Amygdala (tissue), 56 donors: ENCODE data around the gene TBX1.
"Not testable (repeated sequence)": the region's sequence is repeated elsewhere in the genome, so short reads cannot be mapped to it uniquely, and the experiment has no call there.

Experiments
- DNase-seq, 56 donors: peaks; one replicate each; lab custom pipeline; 2025; lab: John Stamatoyannopoulos, UW

TBX1 gene

DNA sequence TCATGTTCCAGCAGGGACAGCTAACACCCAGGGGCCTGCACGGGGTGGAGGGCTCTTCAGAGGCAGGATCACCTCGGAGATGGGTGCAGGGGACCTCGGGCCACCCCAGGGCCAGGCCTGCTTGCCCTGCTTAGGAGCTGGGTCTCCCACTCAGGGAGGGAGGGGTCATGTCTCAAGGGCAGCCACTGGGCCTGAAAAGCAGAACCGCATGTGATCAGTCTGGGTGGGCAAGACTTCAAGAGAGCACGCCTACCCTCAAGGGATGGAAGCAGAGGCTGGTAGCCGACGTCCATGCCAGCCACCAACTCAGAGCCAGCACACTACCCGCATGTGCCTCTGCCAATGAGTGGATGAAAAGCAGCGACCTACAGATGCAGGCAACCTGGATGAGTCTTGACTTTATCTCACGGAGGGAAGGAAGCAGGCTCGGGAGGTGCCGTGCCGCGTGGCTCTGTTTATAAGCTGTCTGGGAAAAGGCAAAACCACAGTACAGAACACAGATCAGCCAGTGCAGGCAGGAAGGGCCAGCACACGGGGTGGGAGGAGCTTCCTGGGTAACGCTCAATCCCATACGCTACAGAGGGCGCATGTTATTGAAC lies 16.0 kb downstream of the TBX1 start:
- DNase-seq = no peak

DNA sequence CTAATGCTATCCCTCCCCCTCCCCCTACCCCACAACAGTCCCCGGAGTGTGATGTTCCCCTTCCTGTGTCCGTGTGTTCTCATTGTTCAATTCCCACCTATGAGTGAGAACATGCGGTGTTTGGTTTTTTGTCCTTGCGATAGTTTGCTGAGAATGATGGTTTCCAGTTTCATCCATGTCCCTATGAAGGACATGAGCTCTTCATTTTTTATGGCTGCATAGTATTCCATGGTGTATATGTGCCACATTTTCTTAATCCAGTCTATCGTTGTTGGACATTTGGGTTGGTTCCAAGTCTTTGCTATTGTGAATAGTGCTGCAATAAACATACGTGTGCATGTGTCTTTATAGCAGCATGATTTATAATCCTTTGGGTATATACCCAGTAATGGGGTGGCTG lies 16.6 kb downstream of the TBX1 start:
- not testable (repeated sequence) for DNase-seq

DNA sequence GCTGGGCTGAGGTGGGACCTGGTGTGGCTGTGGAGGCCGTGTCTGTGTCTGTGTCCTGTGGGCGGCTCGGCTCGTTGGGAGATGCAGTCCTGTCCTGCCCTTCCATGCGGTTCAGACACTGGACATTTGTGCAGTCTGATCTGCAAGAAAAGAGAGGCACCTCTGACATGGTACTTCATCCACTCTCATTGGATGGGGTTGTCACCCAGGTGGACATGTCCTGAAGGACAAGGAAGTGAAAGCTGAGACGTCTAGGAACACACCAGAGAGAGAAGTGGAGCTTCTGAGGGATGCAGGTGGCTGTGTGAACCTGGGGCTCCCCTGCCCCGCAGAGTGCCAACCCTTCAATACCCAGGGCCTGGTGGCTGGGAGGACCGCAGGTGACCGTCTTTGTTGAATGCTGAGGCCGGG lies 18.4 kb downstream of the TBX1 start:
- DNase-seq = no peak

DNA sequence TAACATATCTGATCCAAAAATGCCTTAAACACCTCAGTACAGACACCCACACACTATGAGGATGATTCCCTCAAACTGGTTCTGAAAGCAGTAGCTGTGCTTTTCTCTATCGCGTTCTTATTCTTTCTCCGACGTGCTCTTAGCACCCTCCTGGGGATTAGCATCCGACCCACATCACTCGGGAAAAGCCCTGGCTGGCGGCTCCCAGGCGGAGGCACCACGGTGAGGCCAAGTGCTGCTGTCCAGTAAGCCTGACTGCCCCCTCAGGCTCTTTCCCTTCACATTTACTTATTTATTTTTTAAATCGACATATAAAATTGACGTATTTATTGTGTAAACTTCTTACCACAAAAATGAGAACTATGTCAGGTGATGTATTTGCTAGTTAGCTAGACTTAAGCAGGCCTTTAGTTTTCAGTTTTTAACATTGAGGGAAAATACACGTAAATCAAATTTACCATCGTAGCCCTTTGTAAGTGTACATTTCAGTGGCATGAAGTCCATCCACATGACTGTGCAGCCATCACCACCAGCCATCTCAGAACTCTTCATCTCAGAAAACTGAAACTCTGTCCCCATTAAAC lies 19.2 kb downstream of the TBX1 start:
- no peak for DNase-seq

DNA sequence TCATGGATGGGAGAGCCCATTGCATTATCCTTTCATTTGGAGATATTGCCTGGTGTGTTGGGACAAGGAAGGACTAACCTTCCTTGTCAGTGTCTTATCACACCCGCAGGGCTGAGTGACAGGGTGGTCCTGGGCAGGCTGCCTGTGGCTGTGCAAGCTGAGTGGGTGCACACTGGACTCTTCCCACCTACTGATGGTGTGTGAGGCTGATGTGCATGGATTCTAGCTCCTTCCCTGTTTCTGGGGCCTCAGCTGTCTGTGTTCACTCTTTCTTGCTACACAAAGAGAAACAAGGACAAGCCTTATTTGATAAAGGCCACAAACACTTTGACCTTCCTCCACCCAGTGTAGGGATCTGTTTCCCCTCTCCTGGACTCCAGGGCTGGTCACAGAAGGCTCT lies 22.0 kb downstream of the TBX1 start:
- no peak for DNase-seq

DNA sequence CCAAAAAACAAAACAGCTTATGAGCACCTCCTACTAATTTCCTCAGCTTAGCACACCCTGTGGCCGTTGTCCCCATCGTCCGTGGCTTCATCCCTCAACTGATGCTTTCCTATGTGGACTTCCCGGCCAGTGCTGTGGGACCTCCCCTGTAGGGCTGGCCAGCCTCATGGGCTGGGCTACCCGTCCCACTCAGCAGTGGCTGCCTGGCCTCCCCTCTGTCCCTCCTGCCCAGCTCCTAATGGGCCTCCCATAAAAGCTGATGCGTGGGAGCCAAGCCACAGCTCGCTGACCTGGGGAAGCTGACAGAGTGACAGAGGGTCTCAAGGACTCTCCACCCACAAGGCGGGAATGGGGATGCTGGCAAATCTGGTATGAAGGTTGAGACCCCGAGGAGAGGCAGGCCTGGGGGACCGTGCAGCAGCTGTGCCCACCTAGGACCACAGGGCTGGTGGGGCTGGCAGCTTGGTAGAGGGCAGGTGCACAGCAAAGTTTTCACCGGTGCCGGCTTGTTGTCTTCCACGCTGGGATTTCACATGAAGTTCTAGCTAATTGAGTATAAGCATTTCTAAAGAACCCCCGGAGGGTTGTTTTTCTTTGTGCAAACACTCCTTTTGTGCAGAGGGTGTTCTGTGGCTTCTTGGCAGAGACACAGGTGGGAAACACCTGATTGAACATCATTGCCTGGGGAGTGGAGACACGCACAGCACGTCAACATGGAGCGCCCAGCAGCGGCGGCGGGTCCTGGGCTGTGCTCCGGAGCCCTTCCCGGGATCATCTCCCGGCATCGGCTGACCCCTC lies 23.2 kb downstream of the TBX1 start:
- no peak for DNase-seq

DNA sequence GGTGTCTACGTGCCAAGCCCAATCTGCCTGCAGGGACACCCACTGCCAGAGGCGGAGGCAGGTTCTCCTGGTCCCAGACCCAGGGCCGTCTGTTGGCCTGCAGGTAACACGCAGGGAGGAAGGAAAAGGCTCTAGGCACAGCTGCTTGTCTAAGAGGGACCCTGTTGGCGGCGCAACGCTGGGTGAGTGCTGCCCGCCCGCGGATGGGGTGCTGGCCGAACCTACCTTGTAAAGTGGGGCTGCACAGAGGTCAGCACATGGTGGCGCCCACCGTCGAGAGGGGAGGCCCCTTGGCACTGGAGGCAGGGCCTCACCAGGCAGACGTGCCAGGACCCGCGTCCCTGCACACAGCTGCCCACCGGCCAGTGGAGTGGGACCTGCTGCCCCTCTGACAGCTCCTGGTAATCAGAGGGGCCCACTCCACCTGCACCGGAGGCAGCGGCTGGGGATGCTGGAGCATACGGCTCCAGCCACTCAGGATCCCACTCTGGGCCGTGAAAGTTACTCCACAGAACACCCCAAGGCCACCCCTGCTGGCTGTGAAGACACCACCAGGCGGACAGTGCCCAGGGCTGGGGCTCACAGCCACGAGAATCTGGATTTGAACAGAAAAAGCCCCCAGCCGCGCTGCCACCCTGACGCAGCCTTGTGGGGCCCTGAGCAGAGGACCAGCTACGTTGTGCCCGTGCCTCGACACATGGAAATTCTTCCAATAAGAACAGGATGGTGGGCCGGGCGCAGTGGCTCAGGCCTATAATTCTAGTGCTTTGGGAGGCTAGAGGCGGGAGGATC lies 24.0 kb downstream of the TBX1 start:
- DNase-seq = no peak

DNA sequence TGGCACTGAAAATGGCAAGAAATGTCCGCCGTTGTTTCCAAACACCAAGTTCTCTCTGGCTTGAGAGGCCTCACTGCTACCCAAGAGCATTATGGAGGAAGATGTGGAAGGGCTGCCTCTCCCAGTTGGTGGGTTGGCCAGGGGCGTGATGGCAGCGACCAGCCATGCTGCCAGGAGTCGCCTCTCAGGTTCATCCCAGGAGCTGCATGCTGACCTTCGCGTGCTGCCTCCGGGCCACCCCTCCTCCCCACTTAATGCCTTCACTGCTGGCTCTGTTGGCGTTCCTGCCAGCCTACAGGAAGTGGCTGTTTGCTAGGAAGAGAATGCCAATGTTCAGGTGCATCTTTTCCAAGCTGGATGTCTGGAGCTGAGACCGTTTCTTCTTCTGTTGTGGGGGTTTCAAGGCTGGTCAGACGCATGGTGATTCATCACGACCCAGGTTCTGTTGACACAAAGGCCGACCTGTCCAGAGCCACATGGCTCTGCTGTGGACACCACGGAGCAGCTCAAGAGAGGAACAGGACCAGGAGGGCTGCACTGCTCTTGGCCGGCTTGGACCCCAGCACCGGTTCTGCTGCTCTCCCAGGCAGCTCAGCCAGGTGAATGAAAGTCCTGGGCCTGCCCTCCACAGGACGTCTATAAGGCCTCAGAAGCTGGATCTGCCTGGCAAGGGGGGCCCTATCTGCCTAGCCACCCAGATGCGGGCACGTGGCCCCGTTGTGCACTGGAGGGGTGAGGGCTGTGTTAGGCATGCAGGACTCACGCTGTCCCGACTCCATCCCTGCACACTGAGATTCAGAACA lies 25.1 kb downstream of the TBX1 start:
- DNase-seq = no peak

DNA sequence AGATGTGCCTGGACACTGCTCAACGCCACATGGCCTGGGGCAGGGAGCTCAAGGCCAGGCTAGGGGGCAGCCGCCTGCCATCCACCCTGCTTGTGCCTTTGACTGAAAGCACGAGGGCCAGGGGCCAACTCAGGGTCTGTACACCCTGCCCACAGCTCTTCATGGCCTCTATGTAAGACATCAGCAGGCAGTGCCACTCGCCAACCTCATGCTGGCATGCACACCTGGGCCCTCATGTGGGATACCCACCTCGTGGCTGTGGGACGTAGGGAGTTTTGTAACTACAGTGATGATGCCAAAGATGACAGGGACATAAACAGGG lies 25.6 kb downstream of the TBX1 start:
- DNase-seq = no peak

DNA sequence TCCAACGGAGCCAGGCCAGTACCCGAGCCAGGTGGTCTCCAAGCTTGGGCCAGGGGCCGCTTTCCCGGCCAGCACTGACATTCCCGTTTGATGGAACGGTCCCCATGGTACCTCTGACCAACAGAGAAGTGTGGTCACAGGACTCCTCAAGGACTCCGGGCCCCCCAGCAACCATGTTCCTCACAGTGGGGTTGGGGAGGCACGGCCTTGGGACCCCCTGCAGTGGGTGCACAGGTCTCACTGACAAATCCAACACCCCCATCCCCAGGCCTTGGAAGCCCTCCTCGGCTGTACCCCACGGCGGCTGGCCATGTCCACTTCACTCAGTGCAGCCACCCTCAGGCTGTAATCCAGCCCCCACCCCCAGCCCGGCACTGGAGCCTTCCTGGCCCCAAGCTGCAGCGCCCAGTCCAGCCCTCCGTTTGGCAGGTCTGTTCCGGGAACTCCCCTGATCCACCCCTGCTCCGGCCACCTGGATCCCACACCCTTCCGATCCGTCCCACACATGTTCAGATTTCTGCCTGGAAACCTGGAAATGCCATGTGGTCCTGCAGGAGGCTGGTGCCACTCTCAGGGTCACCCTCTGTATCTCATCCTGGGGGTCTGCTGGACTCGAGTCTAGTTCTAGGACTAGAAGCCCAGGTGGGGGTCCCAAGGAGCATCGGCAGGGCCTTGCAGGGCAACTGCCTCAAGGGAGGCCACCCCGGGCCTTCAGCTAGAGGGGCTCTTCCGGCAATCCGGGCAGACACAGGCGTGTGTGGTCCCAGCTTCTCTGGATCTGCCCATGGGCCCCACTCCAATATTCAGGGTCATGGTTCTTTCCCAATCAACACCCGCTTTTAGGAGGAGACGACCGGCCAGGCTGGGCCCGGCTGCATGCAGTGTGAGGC lies 26.6 kb downstream of the TBX1 start:
- DNase-seq = no peak

DNA sequence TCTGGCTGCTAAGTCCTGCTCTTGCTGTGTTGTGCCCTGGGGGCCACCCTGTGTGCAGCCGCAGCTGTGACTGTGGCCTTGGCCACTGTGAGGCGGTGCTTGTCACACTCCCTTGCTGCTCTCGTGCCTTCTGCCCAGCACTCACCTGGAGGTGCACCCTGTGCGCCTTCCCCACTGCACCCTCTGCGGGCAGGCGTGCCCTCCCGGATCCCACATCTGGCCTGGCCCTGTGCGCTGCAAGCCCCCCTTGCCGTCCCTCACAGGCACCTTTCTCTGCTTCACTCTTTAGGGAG lies 27.2 kb downstream of the TBX1 start:
- no peak for DNase-seq

DNA sequence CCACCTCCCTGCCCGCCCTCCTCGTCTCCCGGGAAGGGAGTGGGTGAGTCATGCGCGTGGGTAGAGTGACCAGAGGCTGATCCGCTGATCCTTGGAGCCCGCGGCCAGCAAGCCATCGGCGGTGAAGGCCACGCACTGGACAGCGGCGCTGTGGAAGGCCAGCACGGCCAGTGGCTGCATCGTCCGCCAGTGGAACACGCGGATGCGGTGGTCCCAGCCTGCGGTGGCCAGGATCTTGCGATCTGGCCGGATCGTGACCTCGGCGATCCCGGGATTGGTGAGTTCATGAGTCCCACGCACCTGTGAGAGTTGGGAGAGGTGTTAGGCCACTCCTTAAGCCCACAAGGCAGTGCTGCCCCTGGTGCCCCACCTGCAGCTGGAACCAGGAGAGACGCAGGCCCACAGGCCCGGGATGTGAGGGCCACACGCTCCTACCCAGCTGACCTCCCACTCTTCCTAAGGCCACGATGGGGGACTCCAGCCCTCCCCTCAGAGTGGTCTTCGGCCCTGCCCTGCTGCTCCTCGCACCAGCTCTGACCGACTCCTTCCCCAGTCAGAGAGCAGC lies 28.2 kb downstream of the TBX1 start:
- DNase-seq = no peak

DNA sequence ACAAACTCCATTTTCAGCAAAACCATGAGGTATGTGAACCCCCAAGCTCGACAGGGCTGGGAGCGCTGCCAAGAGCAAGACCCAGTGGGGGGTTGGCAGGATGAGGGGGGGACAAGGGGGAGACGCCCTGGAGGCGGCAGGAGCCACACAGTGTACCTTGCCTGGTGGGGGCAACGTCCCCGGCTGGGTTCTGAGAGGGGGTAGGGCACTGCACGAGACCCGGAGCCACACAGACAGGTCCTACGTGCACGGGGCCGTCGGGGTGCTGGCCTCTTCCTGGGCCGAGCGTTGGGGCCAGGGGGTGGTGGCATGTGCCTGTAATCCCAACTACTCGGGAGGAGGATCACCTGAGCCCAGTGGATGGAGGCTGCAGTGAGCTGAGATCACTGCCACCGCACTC lies 28.8 kb downstream of the TBX1 start:
- DNase-seq = no peak

DNA sequence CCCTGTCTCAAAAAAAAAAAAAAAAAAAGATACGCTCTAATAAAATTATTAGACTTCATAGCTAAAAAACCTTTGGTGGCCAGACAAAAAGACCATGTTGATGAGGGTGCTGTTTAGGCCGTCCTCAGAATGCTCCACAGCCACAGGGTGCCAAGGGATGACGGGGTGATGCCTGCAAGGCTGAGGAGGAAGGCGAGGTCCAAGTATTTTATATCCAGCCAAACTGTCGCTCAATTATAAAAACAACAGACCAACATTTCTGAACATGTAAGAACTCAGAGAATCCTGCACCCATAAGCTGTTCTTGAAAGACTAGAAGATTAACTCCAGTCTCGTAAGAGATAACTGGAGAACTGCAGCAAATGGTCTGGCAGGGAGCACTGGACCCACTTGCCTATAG lies 29.2 kb downstream of the TBX1 start:
- no peak for DNase-seq

DNA sequence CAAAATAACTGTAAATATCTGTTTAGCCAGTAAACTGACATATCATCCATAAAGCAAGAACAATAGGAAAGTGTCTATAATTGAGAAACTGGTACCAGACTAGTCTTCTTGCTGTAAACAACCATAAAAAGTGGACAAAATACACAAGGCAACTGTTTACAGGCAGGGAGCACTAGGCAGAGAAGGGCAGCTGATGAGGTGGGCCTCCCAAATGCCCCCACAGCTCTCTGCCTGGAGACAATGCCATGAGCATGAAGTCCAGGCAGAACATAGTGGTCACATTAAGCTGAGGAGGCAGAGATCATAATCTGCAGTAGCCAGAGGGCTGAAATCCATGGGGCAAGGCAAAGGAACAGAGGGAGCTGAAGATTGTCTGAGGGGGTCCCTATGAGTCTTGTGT lies 30.7 kb downstream of the TBX1 start:
- DNase-seq = no peak

DNA sequence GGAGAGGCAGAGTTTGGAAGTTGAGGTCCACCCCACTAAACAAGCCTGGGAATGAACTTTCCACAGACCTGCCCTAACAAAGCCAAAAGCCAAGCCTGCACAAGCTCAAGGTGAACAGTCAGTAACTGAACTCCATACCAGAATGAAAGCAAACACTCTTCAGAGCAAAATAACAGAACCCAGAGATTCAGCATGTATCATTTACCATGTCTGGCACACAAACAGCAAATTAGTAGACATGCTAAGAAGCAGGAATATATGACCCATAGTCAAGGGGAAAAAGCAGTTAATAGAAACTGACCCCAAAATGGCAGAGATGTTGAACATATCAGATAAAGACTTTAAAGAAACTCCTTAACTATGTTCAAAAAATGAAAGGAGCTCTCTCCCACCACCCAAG lies 31.3 kb downstream of the TBX1 start:
- DNase-seq = no peak

DNA sequence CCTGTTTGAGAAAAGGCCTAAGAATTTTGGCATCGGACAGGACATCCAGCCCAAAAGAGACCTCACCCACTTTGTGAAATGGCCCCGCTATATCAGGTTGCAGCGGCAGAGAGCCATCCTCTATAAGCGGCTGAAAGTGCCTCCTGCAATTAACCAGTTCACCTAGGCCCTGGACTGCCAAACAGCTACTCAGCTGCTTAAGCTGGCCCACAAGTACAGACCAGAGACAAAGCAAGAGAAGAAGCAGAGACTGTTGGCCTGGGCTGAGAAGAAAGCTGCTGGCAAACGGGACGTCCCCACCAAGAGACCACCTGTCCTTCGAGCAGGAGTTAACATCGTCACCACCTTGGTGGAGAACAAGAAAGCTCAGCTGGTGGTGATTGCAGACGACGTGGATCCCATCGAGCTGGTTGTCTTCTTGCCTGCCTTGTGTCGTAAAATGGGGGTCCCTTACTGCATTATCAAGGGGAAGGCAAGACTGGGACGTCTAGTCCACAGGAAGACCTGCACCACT lies 31.9 kb downstream of the TBX1 start:
- DNase-seq = not testable (repeated sequence)

DNA sequence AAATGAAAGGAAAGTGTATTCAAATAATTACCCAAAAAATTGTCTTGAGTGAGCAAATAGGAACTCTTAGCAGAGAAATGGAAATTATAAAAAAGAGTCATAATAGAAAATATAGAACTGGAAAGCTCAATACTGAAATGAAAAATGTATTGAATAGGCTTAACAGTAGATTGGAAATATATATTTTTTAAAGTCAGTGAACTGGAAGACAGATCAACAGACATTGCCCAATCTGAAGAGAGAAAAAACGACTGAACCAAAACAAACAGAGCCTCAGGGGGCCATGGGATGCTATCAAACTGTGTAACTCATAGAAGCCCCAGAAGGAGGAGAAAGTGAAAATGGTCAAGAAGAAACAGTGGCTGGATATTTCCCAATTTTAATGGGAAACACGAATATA lies 32.6 kb downstream of the TBX1 start:
- no peak for DNase-seq

DNA sequence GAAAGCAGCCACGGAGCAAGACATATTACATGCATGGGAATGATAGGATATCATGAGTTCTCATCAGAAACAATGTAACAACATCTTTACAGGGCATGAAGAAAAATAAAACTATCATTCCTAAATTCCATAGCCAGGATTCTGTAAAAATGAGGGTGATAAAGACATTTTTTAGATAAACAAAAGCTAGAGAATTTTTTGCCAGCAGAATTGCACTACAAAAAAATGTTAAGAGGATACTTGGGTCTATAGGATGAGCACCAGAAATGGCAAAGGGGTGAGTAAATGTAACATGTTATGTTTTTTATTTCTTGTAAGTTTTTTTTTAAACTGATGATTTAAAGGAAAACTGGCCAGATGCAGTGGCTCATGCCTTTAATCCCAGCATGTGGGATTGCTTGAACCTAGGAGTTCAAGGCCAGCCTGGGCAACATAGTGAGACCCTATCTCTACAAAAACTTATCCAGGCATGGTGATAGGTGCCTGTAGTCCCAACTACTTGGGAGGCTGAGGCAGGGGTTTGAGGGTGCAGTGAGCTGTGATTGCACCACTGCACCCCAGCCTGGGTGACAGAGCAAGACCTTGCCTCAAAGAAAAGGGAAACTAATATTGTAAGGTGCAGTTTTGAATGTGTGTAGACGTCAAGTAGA lies 33.2 kb downstream of the TBX1 start:
- no peak for DNase-seq
